Transverse colon (tissue), 4 donors: Measurements from ENCODE around the gene CSE1L. TPM values are rescaled to one million over a fixed set of nuclear protein-coding genes. Genes with fewer than 3 reads are reported as not detected.
"Not testable (repeated sequence)": the region's sequence is repeated elsewhere in the genome, so short reads cannot be mapped to it uniquely, and the experiment has no call there.

Source experiments
- DNase-seq: peaks from one replicate; pipeline ENCODE4 v3.0.0-alpha.2; 2019
- H3K27ac ChIP-seq, 4 donors: fragments of 200-600 bp; sonication (generic); 2 replicates each; pipeline ENCODE4 v1.5.1; 2016 to 2018; ENCODE audit warnings: inconsistent platforms in 4 of 4
- H3K27me3 ChIP-seq: fragments of 200-600 bp; sonication (generic); 2 replicates; pipeline ENCODE4 v1.5.1; 2017; ENCODE audit warnings: inconsistent platforms
- H3K36me3 ChIP-seq, 4 donors: fragments of 200-600 bp; sonication (generic); 2 replicates each; pipeline ENCODE4 v1.5.1; 2017 to 2019; ENCODE audit warnings: inconsistent platforms in 4 of 4
- H3K4me1 ChIP-seq, 4 donors: fragments of 200-600 bp; sonication (generic); 2 replicates each; pipeline ENCODE4 v1.5.1; 2017 to 2020; ENCODE audit warnings: inconsistent platforms in 4 of 4
- H3K4me3 ChIP-seq, 4 donors: fragments of 200-600 bp; sonication (generic); 1 replicate in 1 of 4; 2 replicates in 3 of 4; pipeline versions ENCODE4 v1.5.1 to v1.6.1; 2017 to 2019; ENCODE audit warnings: inconsistent platforms in 4 of 4
- H3K9me3 ChIP-seq, 2 donors: fragments of 200-600 bp; sonication (generic); 2 replicates each; pipeline ENCODE4 v1.5.1; 2017 to 2019; ENCODE audit warnings: inconsistent platforms in 2 of 2
- CTCF ChIP-seq, 5 experiments: fragments of 200-600 bp in 3 of 5; fragments of 450-650 bp in 2 of 5; sonication (generic) in 3 of 5; IDR thresholded peaks; 1 replicate in 2 of 5; 2 replicates in 3 of 5; pipeline ENCODE4 v1.5.1; 2016 to 2017; ENCODE audit warnings: antibody characterized with exemption in 5 of 5, inconsistent platforms in 3 of 5, mild to moderate bottlenecking in 2 of 5, moderate library complexity in 1 of 5
- EP300 ChIP-seq: sonication (generic); formaldehyde crosslinking; IDR thresholded peaks from one replicate; pipeline ENCODE4 v1.6.1; 2017; ENCODE audit warnings: antibody characterized with exemption, low read depth
- POLR2A ChIP-seq: fragments of 450-650 bp; IDR thresholded peaks from one replicate; pipeline ENCODE4 v1.6.1; 2016; ENCODE audit warnings: antibody characterized with exemption, mild to moderate bottlenecking, moderate library complexity
- POLR2AphosphoS5 ChIP-seq, 3 donors: sonication (generic); formaldehyde crosslinking; IDR thresholded peaks; one replicate each; pipeline ENCODE4 v1.6.1; 2016; ENCODE audit warnings: antibody characterized with exemption in 3 of 3
- WGBS, 2 donors: methylation state at CpG; one replicate each; pipeline ENCODE4 v1.1.5; 2018; ENCODE audit warnings: low coverage in 1 of 2; 5-methylcytosine and 5-hydroxymethylcytosine counted together
- in situ Hi-C, 4 donors: fragments of 200-750 bp; cut with MboI; loops; one replicate each; pipeline versions ENCODE4 v1.15.0 to v1.15.1; 2017; ENCODE audit warnings: low sequenced_read_pairs in 3 of 4, low pct_ligation_motif_present in 1 of 4, low pct_unique_long_range_greater_than_20kb in 1 of 4
- intact Hi-C: fragments of 100-400 bp; cut with DNase I; formaldehyde crosslinking; loops from one replicate; pipeline ENCODE4 v1.15.1; 2023; ENCODE audit warnings: low total_unique reads
- total RNA-seq, 4 donors: library from RNA; depleted of rRNA; stranded (reverse); fragments of >200 nt; gene quantifications; one replicate each; pipeline ENCODE4 v1.1.0, GENCODE V29; 2016

Gene CSE1L
- total RNA-seq, 4 donors from 2014 or later: 11.5 to 27.0 (median 15.5) TPM

DNA sequence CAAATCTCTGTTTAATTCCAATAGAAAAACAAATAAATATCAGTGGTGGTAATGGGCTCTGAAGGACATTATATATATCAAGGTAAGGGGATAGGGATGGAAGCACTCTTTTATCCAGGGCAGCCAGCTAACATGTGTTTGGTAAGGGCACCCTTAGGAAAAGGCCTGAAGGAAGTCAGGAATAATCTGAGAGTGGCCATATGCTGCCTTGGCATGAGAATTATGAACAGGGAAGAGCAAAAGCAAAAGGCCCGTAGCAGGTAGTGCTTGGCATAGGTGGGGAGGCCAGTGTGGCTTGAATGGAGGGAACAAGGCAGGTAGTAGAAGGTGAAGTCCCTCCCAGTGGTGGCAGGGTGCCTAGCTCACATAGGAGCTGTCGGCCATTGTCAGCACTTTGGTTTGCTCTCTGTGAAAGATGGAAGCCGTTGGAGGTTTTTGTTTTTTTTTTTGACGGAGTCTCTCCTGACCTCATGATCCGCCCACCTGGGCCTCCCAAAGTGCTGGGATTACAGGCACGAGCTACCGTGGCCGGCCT is 39.6 kb upstream of the CSE1L start:
- no peak for TF ChIP-seq CTCF (IDR thresholded peaks at IDR 0.05)
- no peak for TF ChIP-seq EP300
- TF ChIP-seq POLR2A: no peak
- TF ChIP-seq POLR2AphosphoS5 (IDR thresholded peaks at IDR 0.05): no peak
- in situ Hi-C loops (no loop called here), intact Hi-C loops (no loop called here)
- peaks cover 0 to 49% (median 21%) of the 10 kb centered on the region in 4 donors for H3K36me3 ChIP-seq
- WGBS, 2 donors: 87% methylated on average over 8 of the region's 8 CpGs; no CpG with 5 or more reads in 1 of the 2 donors
- H3K27ac ChIP-seq: no peak overlapping the region
- no peak for DNase-seq
- H3K4me3 ChIP-seq: no peak overlapping the region
- H3K27me3 ChIP-seq: no peaks in the 10 kb centered on the region
- H3K4me1 ChIP-seq: no peaks in the 10 kb centered on the region
- H3K9me3 ChIP-seq: no peaks in the 10 kb centered on the region

DNA sequence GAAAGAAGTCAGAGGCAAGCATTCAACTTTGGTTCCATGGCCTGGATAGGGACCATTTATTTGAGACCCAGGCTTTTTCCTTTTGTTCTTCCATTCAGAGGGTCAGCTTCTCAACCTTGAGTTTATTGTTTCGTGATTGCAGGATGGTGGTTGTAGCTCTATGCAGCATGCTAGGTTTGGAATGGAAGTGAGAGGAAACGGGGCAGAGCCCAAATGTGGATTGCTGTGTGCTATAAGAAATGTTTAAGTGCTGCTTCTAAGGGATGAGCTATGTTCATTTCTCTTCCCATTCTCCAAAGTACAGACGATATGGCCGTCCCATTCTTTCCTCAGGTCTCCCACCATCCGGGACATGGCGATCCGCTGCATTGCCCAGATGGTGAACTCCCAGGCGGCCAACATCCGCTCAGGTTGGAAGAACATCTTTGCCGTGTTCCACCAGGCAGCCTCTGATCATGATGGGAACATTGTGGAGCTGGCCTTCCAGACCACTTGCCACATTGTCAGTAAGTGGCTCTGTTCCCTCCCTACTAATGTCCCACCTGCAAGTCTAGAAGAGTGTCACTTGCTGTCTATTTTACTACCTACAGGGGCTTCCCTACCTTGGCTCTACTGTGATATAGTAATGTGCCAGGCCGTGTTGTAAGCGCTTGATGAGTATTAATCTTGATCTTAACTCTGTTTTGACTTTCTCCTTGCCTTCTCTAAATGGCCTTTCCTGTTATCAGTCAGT is 36.0 kb upstream of the CSE1L start:
- no peak overlapping the region for H3K4me3 ChIP-seq
- no peaks in the 10 kb centered on the region for H3K27me3 ChIP-seq
- peaks cover 0 to 73% (median 35%) of the 10 kb centered on the region in 4 donors for H3K36me3 ChIP-seq
- H3K27ac ChIP-seq: no peak overlapping the region
- intact Hi-C loops: no loop called here
- no peaks in the 10 kb centered on the region for H3K9me3 ChIP-seq
- DNase-seq: no peak
- TF ChIP-seq POLR2AphosphoS5 (IDR thresholded peaks at IDR 0.05): no peak
- 93 to 95% methylated on average over 4 to 12 of the region's 12 CpGs for WGBS, 2 donors
- in situ Hi-C loops: no loop called here
- H3K4me1 ChIP-seq: no peaks in the 10 kb centered on the region

- DNase-seq: no peak
- no peaks in the 10 kb centered on the region for H3K4me1 ChIP-seq
- in situ Hi-C loops (no loop called here), intact Hi-C loops (no loop called here)
- TF ChIP-seq EP300 (no peak), CTCF (IDR thresholded peaks at IDR 0.05) (no peak), POLR2A (no peak)
- no peaks in the 10 kb centered on the region for H3K9me3 ChIP-seq
- WGBS, 2 donors: 92 to 100% methylated on average over 1 to 5 of the region's 5 CpGs
- peaks cover 0 to 74% (median 38%) of the 10 kb centered on the region in 4 donors for H3K36me3 ChIP-seq
- H3K27ac ChIP-seq: no peak overlapping the region
- no peaks in the 10 kb centered on the region for H3K27me3 ChIP-seq
- H3K4me3 ChIP-seq: no peak overlapping the region
Observed at GRCh38 chr20:49024220-49024619, 21.9 kb upstream of the CSE1L start.

DNA sequence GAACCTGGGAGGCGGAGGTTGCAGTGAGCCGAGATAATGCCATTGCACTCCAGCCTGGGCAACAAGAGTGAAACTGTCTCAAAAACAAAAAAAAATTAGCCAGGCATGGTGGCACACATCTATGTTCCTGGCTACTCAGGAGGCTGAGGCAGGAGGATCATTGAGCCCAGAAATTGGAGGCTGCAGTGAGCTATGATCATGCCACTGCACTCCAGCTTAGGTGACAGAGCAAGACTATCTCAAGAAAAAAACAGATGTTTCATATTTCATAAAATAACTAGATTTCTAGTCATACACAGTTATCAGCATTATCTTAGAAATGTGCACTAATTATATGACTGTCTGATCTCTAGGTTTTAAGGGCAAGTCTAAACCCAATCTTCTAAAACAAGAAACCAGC is 17.9 kb upstream of the CSE1L start:
- 82 to 97% methylated on average over 2 of the region's 2 CpGs for WGBS, 2 donors
- DNase-seq, H3K4me1 ChIP-seq, H3K9me3 ChIP-seq, H3K27ac ChIP-seq, H3K4me3 ChIP-seq, H3K27me3 ChIP-seq, intact Hi-C loops: not testable (repeated sequence)
- in situ Hi-C loops: loop anchor here in 1 of 4 donors (25.0 kb wide), 1 partner anchor 109 kb away; no protein-coding TSS in a partner anchor
- H3K36me3 ChIP-seq: peaks cover 0 to 76% (median 39%) of the 10 kb centered on the region in 4 donors

GRCh38 chr20:49028684-49029083 is 17.4 kb upstream of the CSE1L start:
- TF ChIP-seq POLR2A (no peak), CTCF (IDR thresholded peaks at IDR 0.05) (peak in 1 of 5 experiments; percentile 5)
- in situ Hi-C loops: loop anchor here in 1 of 4 donors (25.0 kb wide), 1 partner anchor 109 kb away; no protein-coding TSS in a partner anchor
- Histone ChIP-seq H3K9me3 (no peaks in the 10 kb centered on the region), H3K4me3 (no peak overlapping the region), H3K27ac (no peak overlapping the region), H3K27me3 (no peaks in the 10 kb centered on the region), H3K4me1 (no peaks in the 10 kb centered on the region), H3K36me3 (peaks cover 0 to 79% (median 38%) of the 10 kb centered on the region in 4 donors)
- no peak for DNase-seq
- 94% methylated on average over 2 of the region's 2 CpGs; no CpG with 5 or more reads in 1 of the 2 donors for WGBS, 2 donors
- intact Hi-C loops: no loop called here
